WERI-Rb-1 (cell line): ENCODE data around the gene IGLL1.
A peak's percentile ranks its signal among the peaks of the same experiment; 100 is the strongest.
"Not testable (repeated sequence)": the region's sequence is repeated elsewhere in the genome, so short reads cannot be mapped to it uniquely, and the experiment has no call there.

Source experiments
- DNase-seq: peaks from one replicate; pipeline ENCODE4 v3.0.0-alpha.2; 2020
- H3K27ac ChIP-seq: fragments of 250-450 bp; sonication (Bioruptor Pico); 2 replicates; pipeline ENCODE4 v1.5.1; 2020; ENCODE audit warnings: mild to moderate bottlenecking, moderate library complexity
- H3K27me3 ChIP-seq: fragments of 250-450 bp; sonication (Bioruptor Pico); 2 replicates; pipeline ENCODE4 v1.5.1; 2021; ENCODE audit warnings: mild to moderate bottlenecking, low read depth, moderate library complexity; ENCODE audit not compliant: insufficient read depth, severe bottlenecking
- H3K36me3 ChIP-seq: fragments of 250-450 bp; sonication (Bioruptor Pico); 2 replicates; pipeline ENCODE4 v1.5.1; 2020; ENCODE audit warnings: mild to moderate bottlenecking, moderate library complexity
- H3K4me3 ChIP-seq: 2 replicates; pipeline ENCODE4 v1.5.1; 2011; ENCODE audit warnings: low read depth, mild to moderate bottlenecking, control low read depth, low read length
- H3K9me3 ChIP-seq: fragments of 250-450 bp; sonication (Bioruptor Pico); 2 replicates; pipeline ENCODE4 v1.5.1; 2021; ENCODE audit warnings: mild to moderate bottlenecking, moderate library complexity; ENCODE audit not compliant: severe bottlenecking
- TF ChIP-seq, protein P1 (sequence below): IDR thresholded peaks from 2 replicates; pipeline ENCODE4 v1.5.1; 2011; ENCODE audit warnings: low read depth, mild to moderate bottlenecking, control low read depth, inconsistent platforms, low read length

Gene IGLL1

GRCh38 chr22:23541849-23542281, 38.2 kb downstream of the IGLL1 start:
- H3K9me3 ChIP-seq, H3K27me3 ChIP-seq, H3K4me3 ChIP-seq, H3K27ac ChIP-seq, H3K36me3 ChIP-seq, DNase-seq: not testable (repeated sequence)
- TF ChIP-seq, protein P1, sequence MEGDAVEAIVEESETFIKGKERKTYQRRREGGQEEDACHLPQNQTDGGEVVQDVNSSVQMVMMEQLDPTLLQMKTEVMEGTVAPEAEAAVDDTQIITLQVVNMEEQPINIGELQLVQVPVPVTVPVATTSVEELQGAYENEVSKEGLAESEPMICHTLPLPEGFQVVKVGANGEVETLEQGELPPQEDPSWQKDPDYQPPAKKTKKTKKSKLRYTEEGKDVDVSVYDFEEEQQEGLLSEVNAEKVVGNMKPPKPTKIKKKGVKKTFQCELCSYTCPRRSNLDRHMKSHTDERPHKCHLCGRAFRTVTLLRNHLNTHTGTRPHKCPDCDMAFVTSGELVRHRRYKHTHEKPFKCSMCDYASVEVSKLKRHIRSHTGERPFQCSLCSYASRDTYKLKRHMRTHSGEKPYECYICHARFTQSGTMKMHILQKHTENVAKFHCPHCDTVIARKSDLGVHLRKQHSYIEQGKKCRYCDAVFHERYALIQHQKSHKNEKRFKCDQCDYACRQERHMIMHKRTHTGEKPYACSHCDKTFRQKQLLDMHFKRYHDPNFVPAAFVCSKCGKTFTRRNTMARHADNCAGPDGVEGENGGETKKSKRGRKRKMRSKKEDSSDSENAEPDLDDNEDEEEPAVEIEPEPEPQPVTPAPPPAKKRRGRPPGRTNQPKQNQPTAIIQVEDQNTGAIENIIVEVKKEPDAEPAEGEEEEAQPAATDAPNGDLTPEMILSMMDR: peak; percentile 27; the same call in 1 of the 2 replicates

- not testable (repeated sequence) for H3K36me3 ChIP-seq, H3K4me3 ChIP-seq, H3K9me3 ChIP-seq, H3K27ac ChIP-seq, DNase-seq, H3K27me3 ChIP-seq
These were observed 39.3 kb downstream of the IGLL1 start for GRCh38 chr22:23540837-23541236.

DNA sequence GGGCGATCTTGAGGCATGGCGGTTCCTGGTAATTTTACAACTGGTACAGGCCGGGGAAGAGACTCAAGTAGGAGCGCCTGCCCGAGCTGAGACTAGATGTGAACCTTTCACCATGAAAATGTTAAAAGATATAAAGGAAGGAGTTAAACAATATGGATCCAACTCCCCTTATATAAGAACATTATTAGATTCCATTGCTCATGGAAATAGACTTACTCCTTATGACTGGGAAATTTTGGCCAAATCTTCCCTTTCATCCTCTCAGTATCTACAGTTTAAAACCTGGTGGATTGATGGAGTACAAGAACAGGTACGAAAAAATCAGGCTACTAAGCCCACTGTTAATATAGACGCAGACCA, 40.3 kb downstream of the IGLL1 start:
- H3K27ac ChIP-seq, H3K4me3 ChIP-seq, DNase-seq, H3K27me3 ChIP-seq, H3K9me3 ChIP-seq, H3K36me3 ChIP-seq: not testable (repeated sequence)

- TF ChIP-seq, protein P1: peak; percentile 91
- Histone ChIP-seq H3K27me3 (no peaks in the 10 kb centered on the region), H3K9me3 (no peaks in the 10 kb centered on the region), H3K27ac (no peak overlapping the region), H3K4me3 (no peak overlapping the region), H3K36me3 (no peaks in the 10 kb centered on the region)
- peak; percentile 86 for DNase-seq
These were observed 40.8 kb downstream of the IGLL1 start for GRCh38 chr22:23539135-23539838.

DNA sequence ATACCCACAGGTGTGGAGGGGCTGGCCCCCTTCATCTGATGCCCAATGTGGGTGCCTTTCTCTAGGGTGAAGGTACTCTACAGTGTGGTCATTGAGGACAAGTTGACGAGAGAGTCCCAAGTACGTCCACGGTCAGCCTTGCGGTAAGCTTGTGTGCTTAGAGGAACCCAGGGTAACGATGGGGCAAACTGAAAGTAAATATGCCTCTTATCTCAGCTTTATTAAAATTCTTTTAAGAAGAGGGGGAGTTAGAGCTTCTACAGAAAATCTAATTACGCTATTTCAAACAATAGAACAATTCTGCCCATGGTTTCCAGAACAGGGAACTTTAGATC, 41.4 kb downstream of the IGLL1 start:
- not testable (repeated sequence) for DNase-seq, H3K9me3 ChIP-seq, H3K4me3 ChIP-seq, H3K36me3 ChIP-seq, H3K27ac ChIP-seq, H3K27me3 ChIP-seq

- not testable (repeated sequence) for H3K27ac ChIP-seq, H3K4me3 ChIP-seq, DNase-seq, H3K36me3 ChIP-seq, H3K27me3 ChIP-seq, H3K9me3 ChIP-seq
These were observed 42.0 kb downstream of the IGLL1 start for GRCh38 chr22:23537830-23538695.

GRCh38 chr22:23537416-23537815, 42.7 kb downstream of the IGLL1 start:
- H3K4me3 ChIP-seq: no peak overlapping the region
- DNase-seq: peak; percentile 1
- H3K36me3 ChIP-seq: no peaks in the 10 kb centered on the region
- H3K27me3 ChIP-seq: no peaks in the 10 kb centered on the region
- H3K27ac ChIP-seq: no peak overlapping the region; the same call in 1 of the 2 replicates
- TF ChIP-seq, protein P1: no peak
- H3K9me3 ChIP-seq: no peaks in the 10 kb centered on the region
